Fibroblast of the aortic adventitia (primary cell): Measurements from ENCODE around the gene PRKD1. TPM values are rescaled to one million over a fixed set of nuclear protein-coding genes. Genes with fewer than 3 reads are reported as not detected.
A peak's percentile ranks its signal among the peaks of the same experiment; 100 is the strongest.

Experiments used
- DNase-seq: peaks from one replicate; pipeline ENCODE4 v3.0.0-alpha.2; 2010; ENCODE audit warnings: low read depth
- H3K4me3 ChIP-seq: 2 replicates; pipeline ENCODE4 v1.5.1; 2011; ENCODE audit warnings: low read depth, mild to moderate bottlenecking, control low read depth, low read length, moderate library complexity
- total RNA-seq: library from RNA; depleted of rRNA; stranded (reverse); fragments of >200 nt; gene quantifications from 2 replicates; pipeline ENCODE4 v1.2.3, GENCODE V29; 2012; ENCODE audit warnings: low replicate concordance
- TF ChIP-seq, protein P1 (sequence below): IDR thresholded peaks from 2 replicates; pipeline ENCODE4 v1.5.1; 2011; ENCODE audit warnings: mild to moderate bottlenecking, low read length, control low read depth, inconsistent platforms; ENCODE audit not compliant: insufficient read depth

PRKD1 gene
- total RNA-seq, 1 donor: 11.5 TPM

DNA sequence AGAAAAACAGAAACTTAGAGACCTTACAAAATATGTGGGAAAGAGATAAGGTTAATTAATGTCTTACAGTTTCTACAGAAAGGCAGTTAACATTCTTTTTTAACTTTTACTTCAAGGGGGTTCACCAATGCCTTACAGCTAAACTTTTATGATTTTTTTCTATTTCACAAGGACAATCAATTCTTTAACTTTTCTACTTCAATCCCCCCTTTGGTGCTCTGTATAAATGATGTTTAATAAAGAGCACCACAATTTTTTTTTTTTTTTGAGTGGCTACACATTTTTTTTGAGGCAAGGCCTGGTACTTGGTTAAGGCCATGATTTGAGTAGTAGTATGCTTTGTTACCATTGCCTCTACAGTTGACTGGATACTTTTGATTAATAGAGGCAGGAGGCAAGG lies 279.6 kb downstream of the PRKD1 start:
- H3K4me3 ChIP-seq: no peak overlapping the region
- TF ChIP-seq, protein P1, sequence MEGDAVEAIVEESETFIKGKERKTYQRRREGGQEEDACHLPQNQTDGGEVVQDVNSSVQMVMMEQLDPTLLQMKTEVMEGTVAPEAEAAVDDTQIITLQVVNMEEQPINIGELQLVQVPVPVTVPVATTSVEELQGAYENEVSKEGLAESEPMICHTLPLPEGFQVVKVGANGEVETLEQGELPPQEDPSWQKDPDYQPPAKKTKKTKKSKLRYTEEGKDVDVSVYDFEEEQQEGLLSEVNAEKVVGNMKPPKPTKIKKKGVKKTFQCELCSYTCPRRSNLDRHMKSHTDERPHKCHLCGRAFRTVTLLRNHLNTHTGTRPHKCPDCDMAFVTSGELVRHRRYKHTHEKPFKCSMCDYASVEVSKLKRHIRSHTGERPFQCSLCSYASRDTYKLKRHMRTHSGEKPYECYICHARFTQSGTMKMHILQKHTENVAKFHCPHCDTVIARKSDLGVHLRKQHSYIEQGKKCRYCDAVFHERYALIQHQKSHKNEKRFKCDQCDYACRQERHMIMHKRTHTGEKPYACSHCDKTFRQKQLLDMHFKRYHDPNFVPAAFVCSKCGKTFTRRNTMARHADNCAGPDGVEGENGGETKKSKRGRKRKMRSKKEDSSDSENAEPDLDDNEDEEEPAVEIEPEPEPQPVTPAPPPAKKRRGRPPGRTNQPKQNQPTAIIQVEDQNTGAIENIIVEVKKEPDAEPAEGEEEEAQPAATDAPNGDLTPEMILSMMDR: no peak
- DNase-seq: peak; percentile 22

DNA sequence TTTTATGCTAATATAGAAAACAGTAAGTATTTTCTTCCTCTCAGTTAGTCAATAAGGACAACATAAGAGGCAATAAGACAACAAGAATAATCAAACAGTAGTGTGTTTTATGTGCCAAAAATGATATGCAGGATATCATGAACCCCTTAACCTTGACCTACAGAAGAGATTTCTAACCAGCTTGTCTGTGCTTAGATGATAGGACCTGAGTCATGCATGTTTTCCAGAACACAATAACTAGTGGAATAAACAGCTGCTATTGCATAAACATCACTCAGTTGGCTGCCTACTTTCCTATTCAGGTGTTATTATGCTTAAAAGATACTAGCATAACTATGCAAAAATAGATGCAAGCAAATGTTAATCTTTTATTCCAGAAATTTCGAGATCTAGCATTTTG lies 282.5 kb downstream of the PRKD1 start:
- TF ChIP-seq, protein P1: no peak

DNA sequence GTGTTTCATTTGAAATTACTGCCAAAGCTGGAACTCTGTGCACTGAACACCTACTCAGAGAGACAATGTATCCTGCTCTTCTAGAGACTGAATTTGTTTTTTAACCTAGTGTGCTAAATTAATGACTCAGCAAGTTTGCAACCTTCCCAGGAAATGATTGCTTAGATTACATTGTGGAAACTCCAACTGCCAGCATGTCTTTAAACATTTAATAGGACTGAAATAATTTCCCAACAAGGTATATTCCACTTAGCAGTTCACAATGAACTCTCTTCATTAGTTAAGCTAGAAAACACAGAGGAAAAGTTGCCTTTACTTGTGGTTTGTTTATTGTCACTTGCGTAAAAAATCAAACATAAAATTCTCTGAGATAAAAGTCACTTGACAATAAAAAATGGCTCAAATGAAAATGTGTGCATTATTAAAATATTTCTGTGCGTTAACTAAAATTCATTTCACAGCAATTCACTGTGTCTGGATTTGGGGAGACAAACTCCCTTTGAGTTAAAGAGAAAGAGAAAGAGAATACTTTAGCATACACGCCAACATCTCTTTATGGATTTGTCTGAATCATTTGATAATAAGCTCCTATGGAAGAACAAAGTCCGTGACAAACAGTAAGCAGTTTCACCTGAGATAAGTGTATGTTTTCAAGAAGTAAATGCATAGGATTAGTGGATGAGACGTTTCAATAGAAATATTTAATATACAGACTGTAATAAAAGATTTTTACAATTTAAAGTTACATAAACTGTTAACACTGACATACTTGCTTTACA lies 284.0 kb downstream of the PRKD1 start:
- TF ChIP-seq, protein P1: no peak
- no peak overlapping the region for H3K4me3 ChIP-seq
- DNase-seq: peak; percentile 70

More for the DNA sequence above, 282.5 kb downstream of the PRKD1 start:
- no peak for DNase-seq
- H3K4me3 ChIP-seq: no peak overlapping the region

DNA sequence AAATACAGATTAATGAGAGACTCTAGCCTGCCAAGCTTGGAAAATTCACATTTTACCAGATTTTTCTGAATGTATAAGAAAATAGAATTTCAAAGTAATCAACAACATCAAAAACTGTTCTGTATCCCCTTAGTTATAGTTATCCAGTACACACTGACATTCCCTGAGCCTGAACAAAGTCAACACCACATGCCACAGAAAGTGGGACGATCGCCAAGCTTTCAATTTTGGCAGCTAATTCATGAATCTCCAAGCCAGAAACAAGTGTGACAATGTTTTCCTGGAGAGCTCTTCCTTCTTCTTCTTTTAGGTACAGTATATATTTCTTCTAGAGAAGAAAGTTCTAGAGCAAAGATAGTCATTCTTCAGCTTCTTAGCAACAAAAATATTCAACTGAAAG lies 290.2 kb downstream of the PRKD1 start:
- H3K4me3 ChIP-seq: no peak overlapping the region
- TF ChIP-seq, protein P1: no peak
- DNase-seq: peak; percentile 67

DNA sequence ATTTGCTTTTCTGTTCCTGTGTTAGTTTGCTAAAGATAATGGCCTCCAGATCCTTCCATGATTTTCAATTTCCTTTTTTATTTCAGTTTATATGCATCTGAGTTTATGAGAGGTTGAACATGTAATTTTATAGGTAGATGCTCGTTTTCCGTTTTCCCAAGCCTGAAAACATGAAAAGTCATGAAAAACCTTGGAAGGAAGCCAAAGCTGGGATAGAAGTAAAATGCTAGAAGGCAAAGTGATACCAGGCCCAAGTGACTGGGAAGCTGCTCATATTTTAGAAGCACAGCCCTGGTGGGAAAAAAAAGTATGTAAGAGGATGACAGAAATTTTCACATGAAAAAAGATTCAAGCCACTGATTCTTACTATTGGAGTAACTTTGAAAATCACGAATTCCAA lies 290.8 kb downstream of the PRKD1 start:
- H3K4me3 ChIP-seq: no peak overlapping the region
- TF ChIP-seq, protein P1: no peak
- DNase-seq: no peak

DNA sequence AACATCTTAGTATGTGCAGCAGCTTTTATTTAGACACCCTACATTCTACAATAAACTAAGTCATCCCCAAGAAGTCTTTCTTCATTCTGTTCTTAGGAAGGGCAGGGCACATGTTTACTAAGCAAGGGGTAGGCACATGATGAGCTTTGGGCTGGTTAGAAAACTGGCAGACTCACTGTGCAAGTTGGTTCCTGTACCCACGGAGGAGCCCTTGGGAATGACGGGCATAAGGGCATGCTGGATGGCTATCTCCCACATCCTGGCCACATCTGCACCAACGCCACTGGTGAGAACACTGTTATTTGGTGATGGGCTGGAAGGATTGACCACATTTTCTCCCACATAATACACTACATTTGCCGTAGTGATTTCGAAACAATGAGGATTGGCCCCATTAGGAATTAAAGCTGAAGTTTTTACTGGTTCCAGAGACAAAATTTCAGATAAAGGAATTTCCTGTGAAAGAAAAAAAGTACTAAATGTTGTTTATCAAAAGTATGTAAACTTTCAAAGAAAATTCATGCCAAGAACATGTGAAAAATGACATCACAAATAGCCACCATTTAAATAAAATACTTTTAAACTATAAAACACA lies 297.0 kb downstream of the PRKD1 start:
- DNase-seq: no peak
- H3K4me3 ChIP-seq: no peak overlapping the region
- TF ChIP-seq, protein P1: no peak
